HepG2 (cell line): ENCODE measurements around the gene TFE3. TPM values are rescaled to one million over a fixed set of nuclear protein-coding genes. Genes with fewer than 3 reads are reported as not detected.

ENCODE experiments used
- ARID4A ChIP-seq: sonication (generic); formaldehyde crosslinking; IDR thresholded peaks from 2 replicates; pipeline ENCODE4 v1.5.0; 2020; ENCODE audit warnings: mild to moderate bottlenecking, missing genetic modification reagents, borderline replicate concordance
- CREM ChIP-seq, 2 experiments: sonication (generic) in 1 of 2; formaldehyde crosslinking in 1 of 2; IDR thresholded peaks; 2 replicates each; pipeline versions ENCODE4 v1.4.0 to v1.6.1; 2016 to 2020; ENCODE audit warnings: antibody characterized with exemption in 1 of 2, mild to moderate bottlenecking in 1 of 2, missing genetic modification reagents in 1 of 2
- ELF3 ChIP-seq: IDR thresholded peaks from 2 replicates; pipeline ENCODE4 v1.6.1; 2016; ENCODE audit warnings: missing genetic modification reagents, missing compliant biosample characterization
- HMGXB4 ChIP-seq, 2 experiments: sonication (generic) in 1 of 2; formaldehyde crosslinking in 1 of 2; IDR thresholded peaks; 2 replicates each; pipeline versions ENCODE4 v1.4.0 to v1.6.1; 2018 to 2020; ENCODE audit warnings: missing genetic modification reagents in 2 of 2, borderline replicate concordance in 1 of 2, low read depth in 1 of 2, mild to moderate bottlenecking in 1 of 2, missing biosample characterization in 1 of 2
- HNF4A ChIP-seq: sonication (generic); formaldehyde crosslinking; IDR thresholded peaks from 2 replicates; pipeline ENCODE4 v1.4.0; 2020; ENCODE audit warnings: missing genetic modification reagents
- MEIS1 ChIP-seq: sonication (generic); formaldehyde crosslinking; IDR thresholded peaks from 2 replicates; pipeline ENCODE4 v1.9.0; 2021; ENCODE audit warnings: mild to moderate bottlenecking, missing genetic modification reagents, moderate library complexity, borderline replicate concordance
- MLLT10 ChIP-seq: sonication (generic); formaldehyde crosslinking; IDR thresholded peaks from 2 replicates; pipeline ENCODE4 v1.4.0; 2020; ENCODE audit warnings: missing genetic modification reagents
- NKX3-1 ChIP-seq: sonication (generic); formaldehyde crosslinking; IDR thresholded peaks from 2 replicates; pipeline ENCODE4 v1.5.0; 2020; ENCODE audit warnings: missing genetic modification reagents
- POLR2G ChIP-seq: fragments of 200-400 bp; formaldehyde crosslinking; IDR thresholded peaks from 2 replicates; pipeline ENCODE4 v1.6.1; 2018; ENCODE audit warnings: mild to moderate bottlenecking, low read depth, low read length, moderate library complexity
- TEAD3 ChIP-seq: optimal IDR thresholded peaks from 2 replicates; pipeline ENCODE3; 2016; ENCODE audit warnings: borderline replicate concordance
- ZGPAT ChIP-seq: IDR thresholded peaks from 2 replicates; pipeline ENCODE4 v1.6.1; 2016; ENCODE audit warnings: mild to moderate bottlenecking
- ZMYM3 ChIP-seq: sonication (generic); formaldehyde crosslinking; IDR thresholded peaks from 2 replicates; pipeline ENCODE4 v1.5.1; 2020; ENCODE audit warnings: mild to moderate bottlenecking, missing genetic modification reagents
- ZNF549 ChIP-seq: sonication (generic); formaldehyde crosslinking; IDR thresholded peaks from 2 replicates; pipeline ENCODE4 v1.5.0; 2020; ENCODE audit warnings: missing genetic modification reagents
- ZNF562 ChIP-seq: sonication (generic); formaldehyde crosslinking; IDR thresholded peaks from 2 replicates; pipeline ENCODE4 v1.8.0; 2022; ENCODE audit warnings: missing genetic modification reagents, borderline replicate concordance
- ZNF589 ChIP-seq: sonication (generic); formaldehyde crosslinking; conservative IDR thresholded peaks from 2 replicates; pipeline ENCODE4 v1.8.0; 2022; ENCODE audit warnings: mild to moderate bottlenecking, moderate library complexity, missing genetic modification reagents
- ZNF737 ChIP-seq: sonication (generic); formaldehyde crosslinking; IDR thresholded peaks from 2 replicates; pipeline ENCODE4 v1.5.0; 2020; ENCODE audit warnings: missing genetic modification reagents, mild to moderate bottlenecking, borderline replicate concordance
- polyA plus RNA-seq, 8 experiments: library from polyadenylated mRNA; depleted of rRNA in 3 of 8; stranded (reverse) in 7 of 8; unstranded in 1 of 8; fragments of >200 nt; fragmentation: Illumina TruSeq in 4 of 8; extraction: Trizol in 4 of 8; gene quantifications; 2 replicates each; pipeline versions ENCODE4 v1.2.1 to v1.2.3, GENCODE V29; 2011 to 2016; ENCODE audit warnings: low read depth in 4 of 8, missing spikeins in 1 of 8, mixed read lengths in 1 of 8; ENCODE audit not compliant: insufficient read depth in 1 of 8
- total RNA-seq, 5 experiments: library from RNA; depleted of rRNA; stranded (reverse); fragments of >200 nt; fragmentation: Illumina TruSeq; extraction: Trizol; gene quantifications; 2 replicates each; pipeline ENCODE4 v1.2.3, GENCODE V29; 2016; ENCODE audit warnings: low read depth in 1 of 5
- TF ChIP-seq, protein P1 (sequence below): IDR thresholded peaks from 2 replicates; pipeline ENCODE4 v1.6.1; 2018; ENCODE audit warnings: missing genetic modification reagents, mild to moderate bottlenecking, missing compliant biosample characterization
- TF ChIP-seq, protein P2 (sequence below): sonication (generic); formaldehyde crosslinking; IDR thresholded peaks from 2 replicates; pipeline ENCODE4 v1.4.0; 2020; ENCODE audit warnings: low read depth, missing genetic modification reagents

The TFE3 gene
- total and polyA plus RNA-seq, 2 of the 13 experiments (the other 11 are each of a cell fraction or from before 2014, with no cell fraction given): 8.3 to 12.3 TPM

DNA sequence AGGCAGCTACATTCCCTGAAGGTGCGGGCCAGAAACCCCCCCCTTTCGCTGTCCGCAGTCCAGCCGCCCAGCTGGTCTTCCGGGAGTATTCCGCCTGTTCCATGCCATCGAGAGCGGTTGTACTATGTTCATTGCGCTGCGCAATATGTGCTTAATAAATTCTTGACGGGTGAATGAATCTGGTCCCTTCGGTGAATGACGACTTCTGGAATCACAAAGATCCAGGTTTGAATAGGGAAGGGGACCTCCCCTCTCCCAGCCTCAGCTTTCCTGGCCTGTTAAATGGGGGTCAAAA is 777 bp upstream of the TFE3 start (continued):
- TF ChIP-seq POLR2G: 0 out of 2 replicates have a peak, but pooled peaks have one; percentile 34
- TF ChIP-seq ARID4A: peak; percentile 9; the same call in 1 of the 2 replicates
- TF ChIP-seq ZNF589: no peak
- TF ChIP-seq, protein P1, sequence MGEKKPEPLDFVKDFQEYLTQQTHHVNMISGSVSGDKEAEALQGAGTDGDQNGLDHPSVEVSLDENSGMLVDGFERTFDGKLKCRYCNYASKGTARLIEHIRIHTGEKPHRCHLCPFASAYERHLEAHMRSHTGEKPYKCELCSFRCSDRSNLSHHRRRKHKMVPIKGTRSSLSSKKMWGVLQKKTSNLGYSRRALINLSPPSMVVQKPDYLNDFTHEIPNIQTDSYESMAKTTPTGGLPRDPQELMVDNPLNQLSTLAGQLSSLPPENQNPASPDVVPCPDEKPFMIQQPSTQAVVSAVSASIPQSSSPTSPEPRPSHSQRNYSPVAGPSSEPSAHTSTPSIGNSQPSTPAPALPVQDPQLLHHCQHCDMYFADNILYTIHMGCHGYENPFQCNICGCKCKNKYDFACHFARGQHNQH: peak; percentile 28; the same call in 1 of the 2 replicates
- no peak for TF ChIP-seq NKX3-1 (CRISPR knock-in tag)
- peak; percentile 71 for TF ChIP-seq TEAD3 (CRISPR knock-in tag)
- TF ChIP-seq MEIS1 (CRISPR knock-in tag): no peak
- TF ChIP-seq ZNF737 (CRISPR knock-in tag): no peak
- 0 out of 2 replicates have a peak, but pooled peaks have one; percentile 15 for TF ChIP-seq ELF3 (CRISPR knock-in tag)
- TF ChIP-seq HNF4A (CRISPR knock-in tag): peak; percentile 52
- no peak for TF ChIP-seq CREM (IDR thresholded peaks at IDR 0.05)
- no peak for TF ChIP-seq CREM (CRISPR knock-in tag; IDR thresholded peaks at IDR 0.05)
- TF ChIP-seq ZMYM3: peak; percentile 68
- no peak; a peak in 1 of 4 replicates for TF ChIP-seq HMGXB4 (CRISPR knock-in tag; IDR thresholded peaks at IDR 0.05; ENCODE audit: borderline replicate concordance in 1 of 2, low read depth in 1 of 2)
- no peak for TF ChIP-seq MLLT10 (CRISPR knock-in tag)
- TF ChIP-seq ZNF562 (CRISPR knock-in tag): no peak
- no peak for TF ChIP-seq ZGPAT (CRISPR knock-in tag)
- TF ChIP-seq, protein P2, sequence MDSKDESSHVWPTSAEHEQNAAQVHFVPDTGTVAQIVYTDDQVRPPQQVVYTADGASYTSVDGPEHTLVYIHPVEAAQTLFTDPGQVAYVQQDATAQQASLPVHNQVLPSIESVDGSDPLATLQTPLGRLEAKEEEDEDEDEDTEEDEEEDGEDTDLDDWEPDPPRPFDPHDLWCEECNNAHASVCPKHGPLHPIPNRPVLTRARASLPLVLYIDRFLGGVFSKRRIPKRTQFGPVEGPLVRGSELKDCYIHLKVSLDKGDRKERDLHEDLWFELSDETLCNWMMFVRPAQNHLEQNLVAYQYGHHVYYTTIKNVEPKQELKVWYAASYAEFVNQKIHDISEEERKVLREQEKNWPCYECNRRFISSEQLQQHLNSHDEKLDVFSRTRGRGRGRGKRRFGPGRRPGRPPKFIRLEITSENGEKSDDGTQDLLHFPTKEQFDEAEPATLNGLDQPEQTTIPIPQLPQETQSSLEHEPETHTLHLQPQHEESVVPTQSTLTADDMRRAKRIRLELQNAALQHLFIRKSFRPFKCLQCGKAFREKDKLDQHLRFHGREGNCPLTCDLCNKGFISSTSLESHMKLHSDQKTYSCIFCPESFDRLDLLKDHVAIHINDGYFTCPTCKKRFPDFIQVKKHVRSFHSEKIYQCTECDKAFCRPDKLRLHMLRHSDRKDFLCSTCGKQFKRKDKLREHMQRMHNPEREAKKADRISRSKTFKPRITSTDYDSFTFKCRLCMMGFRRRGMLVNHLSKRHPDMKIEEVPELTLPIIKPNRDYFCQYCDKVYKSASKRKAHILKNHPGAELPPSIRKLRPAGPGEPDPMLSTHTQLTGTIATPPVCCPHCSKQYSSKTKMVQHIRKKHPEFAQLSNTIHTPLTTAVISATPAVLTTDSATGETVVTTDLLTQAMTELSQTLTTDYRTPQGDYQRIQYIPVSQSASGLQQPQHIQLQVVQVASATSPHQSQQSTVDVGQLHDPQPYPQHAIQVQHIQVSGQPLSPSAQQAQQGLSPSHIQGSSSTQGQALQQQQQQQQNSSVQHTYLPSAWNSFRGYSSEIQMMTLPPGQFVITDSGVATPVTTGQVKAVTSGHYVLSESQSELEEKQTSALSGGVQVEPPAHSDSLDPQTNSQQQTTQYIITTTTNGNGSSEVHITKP (CRISPR knock-in tag): peak; percentile 95
- TF ChIP-seq ZNF549: no peak
